ENCODE measurements around the gene BABAM1.

BABAM1 gene

GRCh38 chr19:17324357-17325114 is 57.3 kb downstream of the BABAM1 start:
- no peak for DNase-seq

GRCh38 chr19:17325133-17325532 is 57.9 kb downstream of the BABAM1 start:
- DNase-seq: no peak

GRCh38 chr19:17325881-17326594 is 58.8 kb downstream of the BABAM1 start:
- DNase-seq: no peak

DNA sequence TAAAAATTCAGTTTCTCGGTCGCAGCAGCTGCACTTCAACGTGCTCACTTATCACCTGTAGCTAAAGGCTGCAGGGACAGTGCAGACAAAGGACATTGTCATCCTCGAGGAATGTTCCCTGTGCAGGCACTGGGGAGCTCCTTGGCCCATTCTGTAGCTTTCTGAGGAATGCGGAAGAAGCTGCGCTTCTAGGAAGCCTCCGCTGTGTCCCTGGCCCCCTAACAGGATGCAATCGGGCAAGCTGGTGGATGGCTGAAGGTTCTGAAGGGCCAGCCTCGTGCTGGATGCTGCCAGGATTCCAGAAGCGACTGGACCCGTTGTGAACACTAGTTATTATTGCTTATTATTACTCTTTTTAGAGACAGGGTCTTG is 59.3 kb downstream of the BABAM1 start:
- no peak for DNase-seq

DNA sequence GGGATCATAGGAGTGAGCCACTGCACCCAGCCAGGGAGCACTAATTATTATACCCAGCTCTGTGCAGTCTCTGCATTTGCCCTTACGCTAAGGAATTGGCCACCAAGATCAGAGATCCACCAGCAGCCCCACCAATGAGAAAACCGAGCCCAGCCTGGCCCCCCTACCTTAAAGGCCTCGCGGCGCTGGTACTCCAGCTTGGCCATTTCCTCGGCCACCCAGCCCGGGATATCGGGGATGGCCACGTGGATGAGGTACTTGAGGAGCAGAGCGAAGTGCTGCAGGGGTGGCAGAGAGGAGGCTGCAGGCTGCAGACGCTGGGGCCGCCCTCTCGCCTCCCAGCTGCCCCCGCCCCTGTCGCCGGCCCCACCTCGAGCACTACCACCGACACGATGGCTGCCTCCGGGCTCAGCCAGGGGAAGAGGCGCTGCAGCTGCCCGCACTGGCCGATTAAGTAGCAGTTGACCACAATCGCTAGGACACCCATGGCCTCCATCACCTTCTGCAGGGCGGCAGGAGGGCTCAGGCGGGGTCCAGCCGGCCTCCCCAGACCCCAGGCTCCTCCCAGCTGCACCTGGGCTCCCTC is 59.9 kb downstream of the BABAM1 start:
- no peak for DNase-seq

GRCh38 chr19:17327654-17328516 is 60.6 kb downstream of the BABAM1 start:
- no peak for DNase-seq
